Endothelial cell of hepatic sinusoid (primary cell): ENCODE data around the gene HTR4.

Experiments used
- in situ Hi-C: cut with HindIII; loops from 2 replicates; pipeline ENCODE4 v1.10.0; 2017; ENCODE audit warnings: low sequenced_read_pairs

Gene HTR4

DNA sequence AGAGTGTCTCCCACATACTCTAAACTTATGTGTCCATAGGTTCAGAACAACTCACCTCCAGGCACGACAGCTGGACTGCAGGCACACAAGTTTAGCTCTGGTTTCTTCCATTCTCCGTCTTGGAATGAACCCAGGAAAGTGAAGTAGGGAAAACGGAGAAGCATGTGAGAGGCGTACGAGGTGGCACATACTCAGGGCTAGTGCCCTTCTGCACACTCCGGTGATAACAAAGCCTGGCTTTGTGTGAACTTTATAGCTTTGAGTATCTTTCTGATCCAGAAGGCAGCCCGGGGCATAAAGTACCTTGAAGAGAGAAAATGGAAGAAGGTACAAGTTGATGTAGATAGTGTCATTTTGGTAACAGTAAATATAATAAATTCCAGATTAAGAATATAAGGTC is 11.1 kb upstream of the HTR4 start:
- in situ Hi-C loops: no loop called here

DNA sequence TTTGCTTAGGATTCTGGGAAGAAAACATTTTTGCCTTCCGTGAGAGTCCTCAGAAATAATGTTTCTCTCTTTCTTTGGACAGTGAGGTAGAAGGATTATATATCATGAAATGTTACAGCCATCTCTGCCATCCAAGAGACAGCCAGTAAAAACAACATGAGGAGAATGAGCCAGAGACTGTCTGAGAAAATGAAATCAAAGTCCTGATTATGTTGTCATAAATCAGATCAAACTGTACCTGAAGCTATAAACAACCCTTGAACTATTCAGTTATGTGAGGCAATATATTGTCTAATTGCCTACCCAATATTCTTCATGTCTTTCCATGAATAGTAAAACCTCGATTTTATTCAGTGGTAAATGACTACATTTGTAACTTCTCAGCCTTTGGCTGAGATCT is 9.2 kb upstream of the HTR4 start:
- in situ Hi-C loops: no loop called here

DNA sequence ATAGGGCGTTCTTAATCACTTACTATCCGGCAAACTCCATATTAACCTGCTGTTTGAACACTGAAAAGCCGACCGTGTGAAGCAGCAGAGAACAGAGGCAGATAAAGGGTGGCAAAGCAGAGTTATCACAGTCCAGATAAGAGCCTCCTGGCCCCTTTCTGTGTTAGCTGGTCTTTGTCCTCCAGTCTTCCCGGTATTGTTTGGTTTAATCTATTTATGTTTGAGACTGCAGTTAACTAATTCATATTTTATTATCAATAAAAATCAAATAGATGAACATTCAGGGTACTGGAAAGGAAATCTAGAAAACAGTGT is 6.0 kb upstream of the HTR4 start:
- in situ Hi-C loops: no loop called here

DNA sequence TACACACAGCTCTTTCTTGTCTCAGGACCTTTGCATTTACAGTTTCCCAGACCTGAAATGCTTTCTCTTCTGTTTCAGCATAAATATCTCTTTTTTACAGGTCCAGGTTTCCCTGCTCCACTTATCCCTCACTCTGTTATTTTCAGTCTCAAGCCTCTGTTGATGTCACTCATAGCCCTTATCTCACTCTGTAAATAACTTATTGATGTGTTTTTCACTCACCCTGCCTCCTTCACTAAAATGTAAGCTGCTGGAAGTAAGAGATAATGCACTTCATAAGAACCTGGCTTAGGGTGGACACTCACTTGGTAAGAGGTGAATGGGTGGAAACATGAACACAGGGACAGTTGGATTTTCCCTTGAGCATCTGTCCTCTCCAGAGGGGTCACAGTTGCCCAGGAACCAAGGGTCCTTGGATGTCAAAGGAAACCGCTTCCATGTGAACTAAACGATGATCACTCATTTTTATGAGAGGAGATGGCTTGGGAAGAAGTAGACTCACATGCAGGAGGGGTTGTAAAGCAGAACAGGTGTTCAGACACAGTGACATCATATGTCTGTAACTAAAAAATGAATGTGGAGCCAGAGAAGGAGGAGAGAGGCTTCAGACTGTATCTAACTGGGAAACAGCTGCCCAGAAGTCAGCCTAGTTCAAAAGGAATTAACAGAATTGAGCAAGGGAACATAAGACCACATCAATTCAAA is 5.5 kb upstream of the HTR4 start:
- in situ Hi-C loops: no loop called here

DNA sequence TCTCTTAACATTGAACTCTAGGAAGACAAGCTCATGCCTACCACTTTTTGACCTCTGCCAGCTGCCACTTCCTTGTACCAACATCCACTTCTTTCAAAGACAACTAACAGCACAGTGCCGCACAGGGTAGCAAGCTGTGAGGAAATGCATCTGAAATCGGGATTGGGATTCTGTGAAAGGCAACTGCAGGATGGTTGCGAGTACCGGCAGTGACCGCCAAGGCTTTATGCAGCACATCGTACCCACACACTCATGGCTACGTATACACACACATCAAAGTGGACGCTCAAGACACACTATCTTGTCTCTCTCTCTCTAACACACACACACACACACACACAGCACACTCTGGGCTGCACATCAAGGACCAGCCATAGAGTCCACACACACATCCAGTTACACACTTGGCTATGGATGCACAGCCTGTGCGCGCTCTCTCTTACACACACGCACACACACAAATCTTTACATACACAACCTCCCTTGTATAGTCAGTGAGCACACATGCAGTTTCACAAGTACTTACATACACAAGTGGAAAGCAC is 964 bp downstream of the HTR4 start:
- in situ Hi-C loops: no loop called here

DNA sequence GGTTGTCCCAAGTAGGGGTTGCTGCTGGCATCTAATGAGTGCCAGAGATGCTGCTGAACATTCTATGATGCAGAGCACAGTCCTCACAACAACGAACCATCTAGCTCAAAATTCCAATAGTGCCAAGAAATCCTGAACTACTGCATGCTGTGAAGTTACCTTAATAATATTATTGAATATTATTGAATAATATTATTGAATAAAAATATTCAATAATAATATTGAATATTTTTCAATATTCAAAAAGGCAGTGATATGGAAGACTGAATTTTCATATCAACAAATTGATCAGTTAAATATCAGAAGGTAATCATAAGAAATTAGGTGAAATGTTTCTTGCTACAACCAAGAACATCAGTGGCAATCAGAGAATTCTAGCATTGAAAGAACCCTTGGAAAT is 2.8 kb downstream of the HTR4 start:
- in situ Hi-C loops: no loop called here

DNA sequence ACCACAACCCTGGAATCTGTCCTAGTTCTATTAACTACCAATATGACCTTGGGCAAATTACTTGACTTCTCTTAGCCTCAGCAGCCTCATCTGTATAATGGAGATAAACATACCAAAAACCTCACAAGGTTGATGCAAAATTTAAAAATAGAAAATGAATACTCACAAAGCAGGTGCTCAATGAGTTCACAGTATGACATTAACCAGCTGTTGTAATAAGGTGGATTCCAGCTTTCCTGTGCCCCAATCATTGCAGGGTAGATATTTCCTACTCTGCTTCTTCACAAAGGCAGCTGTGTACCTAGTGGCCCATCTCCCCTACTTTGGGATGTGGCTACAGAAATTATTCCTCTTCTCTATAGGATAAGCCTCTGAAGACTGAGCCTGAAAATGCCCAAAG is 8.8 kb downstream of the HTR4 start:
- in situ Hi-C loops: no loop called here

DNA sequence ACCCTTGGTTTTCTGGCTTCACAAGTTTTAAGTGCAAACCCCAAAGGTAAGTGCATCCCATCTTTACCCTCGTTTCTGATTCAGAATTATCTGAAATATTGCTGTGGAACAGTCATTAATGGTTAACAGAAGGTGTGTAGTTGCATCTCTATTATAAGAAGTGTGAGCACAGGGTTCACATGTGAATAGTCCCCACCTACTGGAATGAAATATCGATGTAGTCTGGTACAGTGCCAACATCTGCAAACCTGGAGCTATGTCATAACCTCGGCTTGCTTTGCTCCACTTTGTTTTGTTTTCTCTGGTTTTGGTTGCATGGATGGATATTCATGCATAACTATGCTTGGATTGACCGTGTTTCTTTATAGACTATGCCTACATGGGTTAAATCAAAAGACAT is 12.6 kb downstream of the HTR4 start:
- in situ Hi-C loops: no loop called here

DNA sequence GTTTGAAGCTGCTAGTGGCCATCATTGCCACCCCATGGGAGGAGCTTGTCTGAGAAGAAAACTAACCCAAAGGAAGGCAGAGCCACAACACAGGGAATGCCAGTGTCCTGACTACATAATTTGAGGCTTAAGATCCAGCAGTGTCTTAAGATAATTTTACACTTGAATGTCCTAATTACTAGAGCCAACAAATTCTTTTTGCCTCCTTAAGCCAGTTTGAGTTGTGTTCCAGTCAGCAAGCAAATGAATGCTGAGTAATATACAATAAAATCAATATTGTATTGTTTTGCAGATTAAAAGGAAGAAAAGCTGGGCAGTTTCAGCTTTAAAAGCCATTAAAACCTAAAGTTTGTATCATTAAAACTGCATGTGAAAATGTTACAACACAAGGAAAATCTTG is 13.9 kb downstream of the HTR4 start:
- in situ Hi-C loops: no loop called here

DNA sequence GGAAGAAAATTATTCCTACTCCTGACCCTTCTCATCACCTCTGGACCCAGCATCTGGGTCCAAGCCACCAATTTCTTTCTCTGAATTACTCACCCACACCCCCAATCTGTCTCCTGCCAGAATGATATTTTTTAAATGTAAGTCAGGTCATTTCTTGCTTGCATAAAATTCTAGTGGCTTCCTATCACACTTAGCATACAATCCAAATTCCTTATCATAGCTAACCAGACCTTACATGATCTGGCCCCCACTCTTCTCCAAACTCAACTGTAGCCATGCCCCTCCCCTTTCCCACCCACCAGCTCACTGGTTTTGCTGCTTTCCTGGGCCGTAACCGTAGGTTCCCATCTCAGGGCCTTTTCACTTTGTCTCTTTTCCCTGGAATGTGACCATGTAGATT is 15.2 kb downstream of the HTR4 start:
- in situ Hi-C loops: no loop called here

DNA sequence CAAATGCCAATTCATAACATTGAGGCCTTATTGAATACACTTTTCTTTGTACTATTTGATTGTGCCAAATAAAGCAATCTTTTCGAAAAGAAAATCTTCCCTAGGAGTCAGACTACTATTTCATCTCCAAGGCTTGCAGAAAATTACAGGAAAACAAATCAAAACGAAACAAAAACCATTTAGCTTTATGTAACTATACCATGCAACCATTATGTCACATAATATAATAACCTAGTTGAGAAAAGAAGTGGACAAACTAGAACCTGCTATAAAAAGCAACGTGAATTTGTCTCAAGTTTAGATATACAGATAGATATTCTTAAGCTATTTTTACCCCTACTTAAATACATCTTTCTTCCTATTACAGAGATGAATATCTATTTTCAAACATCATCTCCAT is 18.0 kb downstream of the HTR4 start:
- in situ Hi-C loops: no loop called here

DNA sequence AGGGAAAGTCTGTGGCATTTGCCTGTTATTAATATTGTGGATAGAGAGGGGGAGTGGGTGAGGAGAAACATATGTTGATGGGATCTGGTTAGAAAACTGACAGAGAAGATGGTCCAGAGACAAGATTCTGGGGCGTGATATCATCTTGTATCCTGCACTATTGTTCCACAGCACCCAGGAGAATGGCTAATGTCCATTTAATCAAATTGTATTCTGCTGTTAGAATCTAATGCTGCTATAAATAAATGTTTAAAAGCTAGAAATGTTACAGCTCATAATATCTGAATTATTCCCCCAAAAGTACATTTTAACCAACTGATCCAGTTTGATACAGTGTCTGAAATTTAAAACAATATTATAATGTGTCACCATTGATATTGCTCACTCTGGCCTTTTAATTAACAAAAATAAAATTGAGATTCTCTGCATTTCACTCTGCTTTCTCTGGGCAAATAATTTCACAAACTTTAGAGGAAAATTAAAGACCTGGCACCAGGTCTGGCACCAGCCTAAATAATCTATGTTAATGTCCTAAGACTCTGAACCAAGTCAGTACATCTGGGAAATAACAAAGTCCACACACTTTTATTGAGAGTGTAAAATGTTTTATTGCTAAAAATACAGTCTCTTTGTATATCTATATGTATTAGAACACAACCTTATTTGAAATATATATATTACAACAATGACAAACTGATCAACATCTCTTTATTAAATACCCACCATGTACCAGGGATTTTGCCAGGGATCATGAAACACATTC is 18.8 kb downstream of the HTR4 start:
- in situ Hi-C loops: no loop called here

DNA sequence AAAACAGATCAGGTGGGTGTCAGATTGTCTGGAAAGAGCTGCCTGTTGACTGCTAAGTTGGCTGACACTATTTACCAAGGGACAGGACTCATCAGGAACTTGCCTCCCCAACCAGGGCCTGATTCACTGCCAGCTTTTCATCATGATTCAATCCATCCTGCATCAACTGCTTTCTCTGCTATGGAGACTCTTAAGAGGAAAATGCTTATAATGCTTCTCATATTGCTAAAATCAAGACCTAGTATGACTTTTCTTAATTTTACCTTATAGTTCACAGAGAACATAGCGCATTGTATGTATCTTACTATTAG is 21.3 kb downstream of the HTR4 start:
- in situ Hi-C loops: no loop called here

DNA sequence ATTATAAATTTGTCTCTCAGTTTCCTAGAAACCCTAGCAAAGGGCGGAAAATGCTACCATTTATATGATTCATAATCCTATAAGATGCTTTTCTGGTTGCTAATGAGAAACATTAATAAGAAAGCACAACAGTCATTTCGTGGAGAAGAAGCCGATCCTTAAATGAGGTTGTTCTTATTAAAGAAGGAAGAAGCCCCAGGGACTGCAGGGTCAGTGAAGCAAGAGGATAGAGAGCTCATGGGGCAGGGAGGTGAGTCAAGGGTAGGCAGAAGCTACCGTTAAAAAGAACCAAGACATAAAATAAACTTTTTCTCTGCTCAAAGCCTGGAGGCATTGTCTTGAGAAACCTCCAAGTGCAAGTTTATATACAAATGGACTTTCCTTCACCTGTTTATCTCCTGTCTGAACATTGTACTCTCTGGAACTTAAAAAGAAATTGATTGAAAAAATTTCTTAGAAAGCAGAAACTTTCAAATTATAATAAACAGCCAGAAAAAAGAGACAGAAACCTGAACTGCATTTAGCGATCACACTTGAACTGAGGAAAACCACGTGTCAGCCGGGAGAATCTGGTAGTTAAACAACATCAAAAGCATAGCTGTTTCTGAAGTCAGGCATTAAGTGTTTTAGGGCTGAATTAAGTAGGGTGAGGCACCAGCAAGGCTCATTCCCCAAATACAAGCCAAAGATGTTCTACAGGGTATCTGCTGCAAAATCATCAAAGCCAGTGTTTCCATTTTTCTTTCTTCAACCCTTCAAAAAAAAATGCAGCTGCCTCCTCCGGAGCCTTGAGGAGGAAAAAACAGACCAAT is 21.9 kb downstream of the HTR4 start:
- in situ Hi-C loops: no loop called here

DNA sequence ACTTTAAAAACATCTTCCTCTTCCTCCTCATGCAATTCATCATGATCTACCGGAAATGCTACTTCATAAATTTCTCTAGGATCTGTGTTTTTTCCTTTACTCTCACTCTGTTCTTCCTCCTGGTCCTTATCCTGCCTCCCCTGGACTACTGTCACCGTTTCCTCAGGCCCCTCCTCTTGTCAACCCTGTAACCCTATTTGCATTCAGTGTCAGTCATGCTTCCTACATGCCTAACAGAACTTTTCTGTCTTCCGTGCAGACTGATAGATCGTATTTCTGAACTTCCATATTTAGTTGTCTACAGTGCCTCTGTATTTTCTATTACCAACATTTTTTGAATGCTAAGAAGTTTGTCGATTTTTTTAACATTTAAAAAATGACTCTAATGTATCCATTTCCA is 27.3 kb downstream of the HTR4 start:
- in situ Hi-C loops: loop anchor here (5.0 kb wide), 2 partner anchors 35 to 70 kb away; no protein-coding TSS in a partner anchor

DNA sequence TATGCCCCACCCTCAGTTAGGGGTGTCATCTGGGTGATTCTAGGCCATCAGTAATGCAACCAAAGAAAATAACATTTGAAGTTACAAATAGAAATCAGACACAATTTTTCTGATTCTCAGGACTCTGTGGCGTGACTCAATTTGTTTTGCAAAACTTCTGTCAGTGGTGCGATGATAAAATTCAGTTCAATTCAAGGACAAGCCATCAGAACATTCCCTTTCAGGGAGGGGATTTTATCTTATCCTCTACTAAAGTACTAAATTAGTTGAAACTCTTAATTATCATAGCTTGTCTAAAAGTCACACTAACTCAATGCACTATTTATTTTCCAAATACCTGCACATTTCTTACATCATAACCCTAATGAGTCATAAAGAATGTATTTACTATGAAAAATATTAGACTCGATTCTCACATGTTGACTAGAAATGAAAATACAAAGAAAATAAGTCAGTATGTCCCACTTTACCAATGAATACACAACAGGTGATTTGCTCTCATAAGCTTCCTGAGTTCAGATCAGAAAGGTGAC is 28.2 kb downstream of the HTR4 start:
- in situ Hi-C loops: loop anchor here (5.0 kb wide), 2 partner anchors 34 to 69 kb away; no protein-coding TSS in a partner anchor

DNA sequence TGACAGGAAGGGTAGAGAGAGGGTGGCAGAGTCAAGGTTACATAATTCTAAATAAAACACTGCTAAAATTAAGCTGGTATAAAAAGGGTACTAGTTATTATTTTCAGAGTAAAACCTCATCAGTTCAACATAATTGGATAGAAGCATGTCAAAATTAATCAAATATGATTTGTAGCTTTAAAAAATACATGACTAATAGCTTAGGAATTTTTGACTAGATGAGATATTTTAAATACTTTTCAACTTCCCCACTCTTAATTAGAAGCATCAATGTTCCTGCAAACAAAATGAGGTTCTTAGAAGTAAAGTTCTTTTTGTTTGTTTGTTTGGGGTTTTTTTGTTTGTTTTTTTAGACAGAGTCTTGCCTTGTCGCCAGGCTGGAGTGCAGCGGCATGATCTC is 29.1 kb downstream of the HTR4 start:
- in situ Hi-C loops: loop anchor here (5.0 kb wide), 2 partner anchors 33 to 68 kb away; no protein-coding TSS in a partner anchor

DNA sequence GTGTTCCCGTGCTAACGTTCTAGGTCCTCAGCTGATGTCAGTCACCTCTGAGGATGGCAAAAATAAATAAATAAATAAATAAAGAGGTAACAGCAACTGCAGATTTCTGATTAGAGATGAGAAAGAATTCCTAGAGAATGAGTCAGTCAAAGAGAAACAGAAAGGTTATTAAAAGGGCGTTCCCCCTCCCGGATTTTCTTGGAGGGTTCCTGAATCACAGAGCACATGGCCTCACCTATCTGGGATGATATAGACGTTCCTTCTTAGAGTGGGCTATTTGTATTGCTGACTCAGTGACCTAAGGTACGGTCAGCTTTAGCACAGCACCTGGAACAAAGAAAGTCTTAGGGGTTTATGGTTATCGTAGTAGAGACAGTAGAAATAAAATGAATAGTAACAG is 30.6 kb downstream of the HTR4 start:
- in situ Hi-C loops: no loop called here

DNA sequence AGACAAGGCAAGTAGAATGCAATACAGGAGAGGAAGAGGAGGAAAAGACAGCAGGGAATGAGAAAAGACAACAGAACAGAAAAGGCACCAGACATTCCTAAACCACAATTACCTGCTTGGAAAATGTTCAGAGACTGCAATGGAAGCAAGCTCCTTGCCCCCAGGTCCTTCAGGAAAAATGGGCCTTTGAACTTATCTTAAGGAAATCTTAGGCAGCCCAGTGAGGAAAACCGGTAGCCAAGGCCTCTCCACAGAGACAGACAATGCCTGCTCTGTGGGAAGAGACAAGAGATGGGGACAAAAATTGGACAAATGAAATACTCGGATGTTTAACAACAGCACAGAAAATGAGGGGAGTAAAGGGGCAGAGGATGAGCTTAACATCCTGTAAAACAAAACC is 31.2 kb downstream of the HTR4 start:
- in situ Hi-C loops: no loop called here

DNA sequence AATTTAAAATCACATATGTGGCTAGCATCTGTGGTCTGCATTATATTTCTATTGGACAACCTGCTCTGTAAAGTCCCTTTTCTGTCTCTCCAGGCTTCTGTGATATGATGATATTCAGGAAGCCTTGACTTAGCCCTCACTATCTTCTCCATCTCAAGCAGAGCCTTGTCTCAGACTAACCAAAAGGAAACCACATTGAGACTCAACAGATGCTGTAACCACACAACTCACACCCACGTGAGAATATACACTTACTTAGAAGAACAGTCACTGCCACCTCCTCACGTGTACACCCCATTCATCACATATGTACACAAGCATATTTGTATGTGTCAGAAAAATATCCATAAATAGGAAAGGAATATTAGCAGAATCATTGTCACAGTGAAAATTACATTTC is 33.6 kb downstream of the HTR4 start:
- in situ Hi-C loops: no loop called here

DNA sequence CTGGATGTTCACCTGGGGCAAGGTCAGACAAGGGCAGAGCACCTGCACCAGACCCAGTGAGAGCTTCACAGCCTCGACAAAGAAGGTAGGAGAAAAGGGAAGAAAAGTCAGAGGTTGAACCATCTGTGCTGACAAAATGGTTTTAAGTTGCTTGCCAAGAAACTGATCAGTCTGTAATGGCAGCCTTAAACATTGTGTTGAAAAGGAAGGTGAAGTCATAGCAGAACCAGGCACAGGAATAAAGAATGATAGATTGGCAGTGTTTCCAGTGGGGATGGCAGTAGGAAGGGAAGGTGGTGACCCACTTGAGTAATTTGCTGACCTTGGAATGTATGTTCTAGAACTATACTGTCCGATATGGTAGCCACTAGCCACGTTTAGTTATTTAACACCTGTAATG is 34.2 kb downstream of the HTR4 start:
- in situ Hi-C loops: no loop called here
